Measurements from ENCODE around the gene TTC28.
"Not testable (repeated sequence)": the region's sequence is repeated elsewhere in the genome, so short reads cannot be mapped to it uniquely, and the experiment has no call there.

TTC28 gene

DNA sequence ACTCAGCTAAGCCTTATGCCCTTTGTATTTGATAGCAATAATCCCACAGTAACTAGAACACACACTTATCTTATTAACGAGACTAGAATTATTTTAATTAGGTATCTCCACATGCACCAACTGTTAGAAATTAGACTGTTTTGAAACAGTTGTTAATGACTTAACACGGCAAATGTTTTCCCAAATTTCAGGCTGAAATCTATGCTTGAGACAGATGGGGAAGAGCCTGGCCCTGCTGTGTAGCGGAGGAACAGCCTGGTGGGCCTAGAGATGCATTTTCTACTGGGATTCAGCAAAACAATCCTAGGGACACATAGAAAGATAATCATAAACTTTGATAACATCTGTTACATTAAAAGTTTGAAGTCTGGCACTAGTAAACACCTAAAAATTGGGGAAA, 273.4 kb downstream of the TTC28 start:
- DNase-seq (ENCODE audit: low read depth) = no peak

DNA sequence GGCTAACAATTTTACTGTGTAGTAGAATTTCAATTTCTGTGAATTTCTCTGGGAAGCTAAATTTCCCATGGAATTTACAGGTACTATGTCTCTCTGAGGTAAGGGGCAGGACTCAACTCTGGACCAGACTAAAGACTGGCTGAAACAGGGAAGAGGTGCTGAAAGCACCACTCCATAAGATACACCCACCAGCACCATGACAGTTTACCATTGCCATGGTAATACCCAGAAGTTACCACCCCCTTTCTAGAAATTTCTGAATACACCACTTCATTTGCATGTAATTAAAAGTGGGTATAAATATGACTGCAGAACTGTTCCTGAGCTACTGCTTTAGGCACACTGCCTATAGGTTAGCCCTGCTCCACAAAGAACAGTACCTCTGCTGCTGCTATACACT, 274.1 kb downstream of the TTC28 start:
- no peak for DNase-seq (ENCODE audit: low read depth)

DNA sequence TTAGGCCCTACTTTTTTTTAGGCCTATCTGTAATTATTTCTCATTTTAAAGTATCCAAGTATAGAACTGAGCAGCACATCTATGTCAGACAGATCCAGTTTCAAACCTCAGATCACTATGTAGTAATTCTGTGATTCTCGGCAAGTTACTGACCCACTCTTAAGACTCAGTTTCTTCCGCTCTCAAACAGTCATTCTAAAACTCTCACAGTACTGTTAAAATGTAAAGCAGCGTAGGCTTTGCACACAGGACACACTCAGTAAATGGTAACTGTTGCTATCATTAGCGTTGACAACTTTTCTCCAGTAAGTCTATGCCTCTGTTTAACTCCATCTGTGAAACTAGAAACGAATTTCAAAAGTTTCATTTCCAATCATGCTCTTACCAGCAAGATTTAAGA, 277.1 kb downstream of the TTC28 start:
- DNase-seq (ENCODE audit: low read depth) = no peak

DNA sequence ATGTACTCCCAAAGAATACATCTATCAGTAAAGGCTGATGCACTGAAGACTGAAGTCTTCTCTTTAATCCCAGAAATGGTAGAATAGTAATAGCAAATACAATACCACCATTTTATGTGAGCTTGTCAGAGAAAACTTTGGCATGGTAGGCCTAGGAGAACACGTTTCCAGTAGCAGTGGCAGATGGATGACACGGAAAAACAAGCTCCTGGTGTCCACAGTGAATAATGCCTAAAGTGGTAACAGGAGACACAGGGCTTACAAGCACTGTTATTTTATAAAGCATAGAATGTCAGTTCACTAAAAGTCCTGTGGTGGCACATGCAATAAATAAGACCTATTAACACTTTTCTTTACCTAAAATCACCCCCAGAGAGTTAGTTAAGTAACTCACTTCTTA, 277.6 kb downstream of the TTC28 start:
- no peak for DNase-seq (ENCODE audit: low read depth)

DNA sequence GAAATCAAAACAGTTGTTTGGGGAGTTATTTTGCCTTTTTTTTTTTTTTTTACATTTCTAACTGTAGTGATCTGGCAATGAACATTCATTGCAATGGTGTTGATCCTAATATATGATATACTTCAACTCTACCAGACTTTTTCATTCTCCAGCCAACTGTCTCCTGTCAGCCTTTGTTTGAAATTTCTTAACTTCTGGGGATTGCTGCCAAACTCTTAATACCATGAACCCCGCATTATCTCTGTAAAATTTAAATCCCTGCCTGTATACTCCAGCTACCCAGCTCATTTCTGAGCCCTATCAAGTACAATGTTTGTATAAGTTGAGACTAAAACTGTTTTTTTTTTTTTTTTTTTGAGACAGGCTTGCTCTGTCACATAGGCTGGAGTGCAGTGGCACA, 280.7 kb downstream of the TTC28 start:
- DNase-seq (ENCODE audit: low read depth) = no peak

DNA sequence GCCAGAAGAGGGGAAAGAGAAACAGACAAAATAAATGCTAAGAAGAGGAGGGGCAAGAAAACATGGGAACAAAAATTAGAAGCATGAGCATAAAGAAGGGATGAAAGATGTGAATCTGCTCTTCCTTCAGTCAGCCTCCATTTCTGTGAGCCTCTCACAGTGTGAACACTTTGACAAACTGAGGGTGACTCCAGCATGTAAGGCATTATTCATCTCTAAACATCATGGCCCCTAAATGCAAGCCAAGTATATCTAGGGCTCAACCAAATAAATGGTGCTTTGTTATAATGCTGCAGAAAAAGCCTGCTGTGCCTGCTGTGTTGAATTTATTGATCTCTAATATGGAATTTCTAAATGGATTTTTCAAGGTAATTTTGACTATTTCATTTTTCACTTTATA, 281.3 kb downstream of the TTC28 start:
- no peak for DNase-seq (ENCODE audit: low read depth)

DNA sequence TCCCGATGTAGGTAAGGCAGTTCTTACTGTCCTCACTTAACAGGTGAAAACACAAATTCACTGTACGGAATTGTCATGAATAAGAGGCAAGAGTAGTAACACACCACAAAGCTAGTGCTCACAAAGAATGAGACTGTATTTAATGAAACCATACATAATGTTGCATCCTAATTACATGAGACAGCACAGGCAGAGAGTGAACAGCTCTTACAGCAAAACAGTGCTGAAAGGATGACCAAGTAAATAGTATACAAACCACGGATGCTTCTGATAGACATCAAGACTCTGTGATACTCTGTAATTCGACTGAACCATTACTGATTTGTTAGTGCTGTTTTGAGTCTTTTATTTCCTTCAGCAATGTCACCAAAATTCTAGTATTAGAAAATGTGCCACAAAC, 282.3 kb downstream of the TTC28 start:
- no peak for DNase-seq (ENCODE audit: low read depth)

DNA sequence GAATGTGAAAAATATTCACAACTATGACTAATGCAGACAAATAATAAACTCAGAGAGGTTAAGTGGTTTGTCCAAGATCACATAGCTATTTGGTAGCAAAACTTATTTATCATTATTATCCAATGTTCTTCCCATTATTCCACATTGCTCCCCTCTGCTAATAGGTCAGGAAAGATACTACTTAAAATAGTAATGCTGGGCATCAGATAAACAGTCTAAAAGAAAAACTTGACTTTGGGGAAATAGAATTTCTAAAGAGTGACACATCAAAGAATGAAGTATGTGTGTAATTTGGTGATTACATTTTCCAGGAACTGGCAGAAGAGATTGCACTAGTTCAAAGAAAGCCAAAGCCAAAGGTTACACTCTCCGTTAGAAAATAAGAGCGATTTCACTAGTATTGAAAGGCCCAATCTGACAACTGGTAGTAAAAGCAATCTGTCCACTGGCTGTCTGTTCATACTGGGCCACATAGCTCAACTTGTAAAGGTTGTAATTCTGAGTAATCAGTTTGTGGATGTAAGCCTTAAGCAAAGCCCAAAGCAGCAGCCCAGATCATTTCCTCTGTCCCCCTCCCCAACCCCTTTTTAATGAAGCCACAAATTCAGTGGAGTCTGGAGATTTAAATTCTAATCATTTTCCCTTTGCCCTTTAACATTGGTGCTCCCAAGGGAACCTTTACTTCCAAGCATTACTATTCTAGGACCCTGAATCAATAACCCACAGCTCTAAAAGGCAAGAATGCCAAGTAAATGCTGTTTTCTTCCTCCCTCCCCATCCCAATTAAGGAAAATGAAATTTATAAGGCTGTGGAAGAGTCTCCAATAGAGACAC, 283.5 kb downstream of the TTC28 start:
- no peak for DNase-seq (ENCODE audit: low read depth)

DNA sequence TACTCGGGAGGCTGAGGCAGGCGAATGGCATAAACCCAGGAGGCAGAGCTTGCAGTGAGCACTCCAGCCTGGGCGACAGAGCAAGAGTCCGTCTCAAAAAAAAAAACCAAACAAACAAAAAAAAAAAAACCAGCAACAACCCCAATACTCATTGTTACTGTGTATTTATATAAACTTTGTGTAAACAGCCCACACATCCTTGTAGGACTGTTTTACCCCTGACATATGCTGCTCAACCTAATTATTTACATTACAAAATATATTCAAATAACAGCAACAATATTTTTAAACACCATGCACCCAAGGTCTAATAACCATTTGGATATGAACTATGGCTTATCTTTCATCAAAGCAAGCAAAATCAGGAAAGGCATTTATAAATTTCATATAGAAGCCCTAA, 284.1 kb downstream of the TTC28 start:
- DNase-seq (ENCODE audit: low read depth) = no peak

DNA sequence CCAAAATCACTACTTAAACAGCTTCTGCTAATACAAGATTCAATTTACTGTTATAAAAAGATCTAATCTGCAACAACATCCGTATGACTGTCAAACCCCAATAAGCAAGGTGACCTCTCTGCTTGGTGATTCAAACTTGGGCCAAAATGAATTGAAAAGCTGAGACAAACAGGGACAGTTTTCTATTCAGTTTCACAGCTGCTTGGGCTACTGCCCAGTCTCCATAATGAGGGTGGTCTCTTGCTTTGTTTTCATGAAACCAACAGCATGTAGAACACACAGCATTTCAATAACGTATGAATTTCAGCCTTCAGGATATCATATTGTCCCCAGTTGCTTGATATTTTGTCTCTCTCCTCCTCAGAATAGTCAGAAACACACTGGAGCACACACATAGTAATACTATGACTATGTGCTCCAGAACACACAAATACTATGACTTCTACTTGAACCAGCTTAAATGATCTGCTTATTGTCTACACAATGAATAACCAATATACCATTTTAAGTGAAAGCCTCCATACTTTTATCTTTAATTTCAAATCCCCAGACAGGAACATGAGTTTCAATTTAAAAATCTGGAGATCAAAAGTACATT, 285.0 kb downstream of the TTC28 start:
- DNase-seq (ENCODE audit: low read depth) = no peak

DNA sequence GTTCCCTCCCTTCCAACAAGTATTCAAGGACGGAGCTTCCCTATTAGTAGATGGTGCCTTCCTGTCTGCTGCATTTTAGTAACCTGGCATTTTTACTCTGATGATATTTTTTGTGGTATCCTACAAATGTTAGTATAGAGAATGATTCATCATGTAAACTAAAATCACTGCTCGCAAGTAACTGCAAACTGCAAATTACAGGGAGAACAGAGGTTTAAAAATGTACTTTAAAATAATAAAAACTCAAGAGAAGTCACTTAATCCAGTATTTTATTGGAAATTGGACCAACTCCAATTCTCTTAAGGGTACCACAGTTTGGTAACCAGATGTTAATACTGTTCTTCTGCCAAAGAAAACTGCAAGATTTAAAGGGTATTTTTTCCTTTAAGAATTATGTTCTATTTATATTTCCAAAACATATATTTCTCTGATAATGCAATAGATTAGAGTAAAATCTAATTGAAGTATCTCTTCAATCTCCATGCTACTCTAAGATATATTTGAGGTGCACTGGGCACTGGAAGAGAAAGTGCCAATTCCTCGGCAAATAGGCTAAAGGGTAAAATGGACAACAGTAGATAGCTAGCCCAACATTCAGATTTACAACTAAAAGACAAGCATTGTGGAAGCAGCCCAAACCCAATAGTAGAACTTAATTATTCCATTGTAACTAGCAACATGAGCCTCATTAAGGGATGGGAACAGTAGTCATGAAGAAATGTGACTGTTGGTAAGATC, 298.0 kb downstream of the TTC28 start:
- DNase-seq (ENCODE audit: low read depth) = no peak

DNA sequence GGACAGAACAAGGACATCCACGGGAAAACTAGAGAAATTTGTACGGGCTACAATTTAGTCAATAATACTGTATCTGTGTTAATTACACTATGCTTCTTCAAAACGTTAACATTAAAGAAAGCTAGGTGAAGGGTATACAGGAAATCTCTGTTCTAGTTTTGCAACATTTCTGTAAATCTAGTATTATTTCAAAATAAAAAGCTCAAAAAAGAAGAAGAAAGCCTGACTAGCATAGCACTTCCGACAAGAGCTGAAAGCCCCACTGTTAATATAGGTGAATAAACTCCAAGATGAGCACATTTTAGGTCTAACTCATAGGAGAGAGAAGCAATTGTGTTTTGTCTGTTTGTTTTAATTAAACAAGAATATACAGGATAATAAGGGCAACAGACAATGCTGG, 299.7 kb downstream of the TTC28 start:
- no peak for DNase-seq (ENCODE audit: low read depth)

DNA sequence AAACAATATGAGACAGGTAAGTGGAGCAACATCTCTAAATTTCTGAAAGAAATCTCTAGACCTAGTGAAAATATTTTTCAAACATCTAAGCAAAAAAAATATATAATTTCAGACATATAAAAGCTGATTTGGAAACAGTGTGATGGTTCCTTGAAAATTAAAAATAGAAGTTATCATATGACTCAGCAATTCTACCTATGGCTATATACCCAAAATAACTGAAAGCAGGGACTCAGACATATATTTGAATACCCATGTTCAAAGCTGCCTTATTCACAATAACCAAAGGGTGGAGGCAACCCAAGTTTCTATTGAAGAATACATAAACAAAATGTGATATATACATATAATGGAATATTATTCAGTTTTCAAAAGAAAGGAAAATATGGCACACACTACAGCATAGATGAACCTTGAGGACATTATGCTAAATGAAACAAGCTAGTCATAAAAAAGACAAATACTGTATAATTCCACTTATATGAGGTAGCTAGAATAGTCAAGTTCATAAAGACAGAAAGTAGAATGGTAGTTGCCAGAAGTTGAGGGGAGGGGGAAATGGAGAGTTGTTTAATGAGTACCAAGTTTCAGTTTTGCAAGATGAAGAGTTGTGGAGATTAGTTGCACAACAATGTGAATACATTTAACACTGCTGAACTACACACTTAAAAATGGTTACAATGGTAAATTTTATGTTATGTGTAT, 300.4 kb downstream of the TTC28 start:
- DNase-seq (ENCODE audit: low read depth) = no peak

DNA sequence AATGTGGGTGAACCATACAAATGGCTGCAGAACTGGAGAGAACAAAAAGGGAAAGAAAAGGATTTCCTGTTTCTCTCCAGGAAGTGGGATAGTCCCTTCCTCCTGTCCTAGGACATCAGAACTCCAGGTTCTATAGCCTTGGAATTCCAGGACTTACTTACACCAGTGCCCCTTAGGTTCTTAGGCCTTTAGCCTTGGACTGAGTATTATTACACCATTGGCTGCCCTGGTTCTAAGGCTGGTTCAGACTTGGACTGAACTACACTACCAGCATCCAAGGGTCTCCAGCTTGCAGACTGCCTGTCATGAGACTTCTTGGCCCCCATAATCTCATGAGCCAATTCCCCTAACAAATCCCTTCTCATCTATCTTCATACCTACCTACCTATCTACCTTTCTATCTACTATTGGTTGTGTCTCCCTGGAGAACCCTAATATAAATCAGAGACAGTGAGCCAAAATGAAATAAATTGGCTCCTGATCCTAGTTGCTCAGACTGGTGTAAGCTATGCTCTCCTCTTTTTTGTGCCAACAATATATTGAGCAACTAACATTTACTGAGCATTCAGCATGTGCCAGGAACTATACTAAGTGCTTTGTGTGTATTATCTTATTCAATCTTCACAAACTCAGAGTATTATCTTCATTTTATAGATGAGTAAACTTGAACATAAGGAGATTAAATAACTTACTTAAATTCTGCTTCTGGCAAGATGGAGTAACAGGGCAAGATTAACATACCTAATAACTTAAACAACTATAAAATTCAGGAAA, 303.7 kb downstream of the TTC28 start:
- no peak for DNase-seq (ENCODE audit: low read depth)

DNA sequence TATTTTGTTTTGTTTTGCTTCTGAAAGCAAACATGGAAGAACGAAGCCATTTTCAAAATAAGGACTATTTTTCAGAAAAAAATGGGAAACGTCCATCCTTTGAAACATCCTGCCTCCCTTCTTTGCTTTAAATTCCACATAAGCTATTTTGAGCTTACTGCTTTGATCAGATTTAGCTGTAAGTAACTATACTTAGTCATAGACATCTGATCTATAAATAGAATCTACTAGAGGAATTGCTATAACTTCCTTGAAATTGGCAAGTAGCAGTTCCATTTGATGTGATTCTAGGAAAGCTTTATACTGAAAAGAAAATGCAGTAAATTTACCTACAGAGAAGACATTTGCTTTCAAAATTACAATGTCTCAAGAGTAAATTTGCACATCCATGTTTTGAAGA, 305.8 kb downstream of the TTC28 start:
- no peak for DNase-seq (ENCODE audit: low read depth)

DNA sequence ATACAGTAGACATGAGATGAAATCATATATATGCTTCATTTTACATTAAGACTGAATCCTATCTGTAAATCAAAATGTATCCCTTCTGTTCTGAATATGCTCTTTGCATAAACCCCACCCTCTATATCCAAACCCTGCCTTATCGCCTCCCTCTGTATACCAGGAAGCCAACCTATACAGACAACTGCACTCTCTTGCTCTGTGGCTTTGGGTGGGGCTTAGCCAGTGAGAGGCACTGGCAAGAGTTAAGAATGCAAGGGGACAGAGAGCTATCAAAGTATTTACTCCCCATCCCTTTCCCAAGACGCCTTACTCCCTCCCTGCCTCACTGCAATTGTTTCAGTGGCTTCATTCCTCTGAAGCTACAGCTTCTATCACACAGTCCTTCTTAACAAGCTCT, 309.8 kb downstream of the TTC28 start:
- DNase-seq (ENCODE audit: low read depth) = no peak

DNA sequence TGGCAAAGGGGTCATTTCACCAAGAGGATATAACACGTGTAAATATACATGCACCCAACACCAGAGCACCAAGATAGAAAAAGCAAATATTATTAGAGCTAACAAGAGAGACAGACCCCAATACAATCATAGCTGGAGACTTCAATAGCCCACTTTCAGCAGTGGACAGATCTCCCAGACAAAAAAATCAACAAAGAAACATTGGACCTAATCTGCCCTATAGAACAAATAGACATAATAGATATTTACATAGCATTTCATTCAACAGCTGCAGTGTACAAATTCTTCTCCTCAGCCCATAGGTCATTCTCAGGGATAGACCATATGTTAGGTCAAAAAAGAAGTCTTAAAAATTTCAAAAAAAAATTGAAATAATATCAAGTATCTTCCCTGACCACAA, 312.8 kb downstream of the TTC28 start:
- DNase-seq (ENCODE audit: low read depth) = no peak

DNA sequence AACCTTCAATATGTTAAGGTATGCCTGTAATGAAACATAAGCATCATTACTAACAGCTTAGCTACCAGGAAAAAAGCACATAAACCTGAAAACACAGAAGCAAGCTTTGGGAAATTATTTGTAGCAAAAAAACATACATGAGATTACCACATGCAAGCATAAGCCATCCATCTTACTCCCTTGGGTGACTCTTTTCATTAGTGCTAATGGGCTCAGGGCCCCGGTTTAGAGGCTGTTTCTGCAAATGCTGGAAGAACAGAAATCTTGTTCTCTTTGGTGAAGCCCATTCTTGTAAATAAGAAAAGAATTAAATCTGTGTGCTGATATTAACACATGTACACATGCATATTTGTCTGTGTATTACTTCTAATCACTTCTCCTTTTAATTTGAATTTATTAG, 314.3 kb downstream of the TTC28 start:
- no peak for DNase-seq (ENCODE audit: low read depth)

DNA sequence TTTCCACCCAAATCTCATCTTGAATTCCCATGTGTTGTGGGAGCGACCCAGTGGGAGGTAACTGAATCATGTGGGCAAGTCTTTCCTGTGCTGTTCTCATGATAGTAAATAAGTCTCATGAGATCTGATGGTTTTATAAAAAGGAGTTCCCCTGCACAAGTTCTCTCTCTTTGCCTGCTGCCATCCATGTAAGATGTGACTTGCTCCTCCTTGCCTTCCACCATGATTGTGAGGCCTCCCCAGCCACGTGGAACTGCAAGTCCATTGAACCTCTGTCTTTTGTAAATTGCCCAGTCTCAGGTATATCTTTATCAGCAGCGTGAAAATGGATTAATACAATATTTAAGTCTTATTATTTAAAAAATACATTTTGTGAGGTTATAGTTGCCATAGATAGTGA, 315.5 kb downstream of the TTC28 start:
- not testable (repeated sequence) for DNase-seq (ENCODE audit: low read depth)

DNA sequence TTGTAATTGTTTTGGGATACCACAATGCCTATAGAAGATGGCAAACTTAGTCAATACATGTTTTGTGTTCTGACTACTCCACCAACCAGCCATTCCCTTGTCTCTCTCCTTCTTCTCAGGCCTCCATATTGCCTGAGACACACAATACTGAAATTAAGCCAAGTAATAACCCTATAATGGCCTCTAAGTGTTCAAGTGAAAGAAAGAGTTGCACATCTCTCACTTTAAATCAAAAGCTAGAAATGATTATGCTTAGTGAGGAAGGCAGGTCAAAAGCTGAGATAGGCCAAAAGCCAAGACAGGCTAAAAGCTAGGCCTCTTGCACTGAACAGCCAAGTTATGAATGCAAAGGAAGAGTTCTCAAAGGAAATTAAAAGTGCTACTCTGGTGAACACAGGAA, 318.7 kb downstream of the TTC28 start:
- no peak for DNase-seq (ENCODE audit: low read depth)

DNA sequence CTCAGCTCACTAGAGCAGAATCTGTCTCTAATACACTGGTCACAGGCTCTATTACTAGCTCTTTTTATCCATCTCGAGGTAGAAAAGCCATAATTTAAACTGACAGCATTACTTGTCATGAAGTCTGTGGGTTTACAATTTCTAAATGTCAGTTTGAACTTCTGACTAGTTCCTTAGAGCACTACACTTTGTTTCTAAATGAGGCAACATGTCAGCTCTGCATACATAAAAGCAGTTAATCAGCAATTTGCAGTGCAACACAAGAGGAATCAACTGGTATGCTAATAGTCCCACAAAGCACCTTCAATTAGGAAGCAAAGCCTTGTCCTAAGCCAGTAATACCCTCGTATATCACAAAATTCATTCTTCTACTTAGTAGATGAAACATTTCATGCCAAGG, 321.3 kb downstream of the TTC28 start:
- no peak for DNase-seq (ENCODE audit: low read depth)

DNA sequence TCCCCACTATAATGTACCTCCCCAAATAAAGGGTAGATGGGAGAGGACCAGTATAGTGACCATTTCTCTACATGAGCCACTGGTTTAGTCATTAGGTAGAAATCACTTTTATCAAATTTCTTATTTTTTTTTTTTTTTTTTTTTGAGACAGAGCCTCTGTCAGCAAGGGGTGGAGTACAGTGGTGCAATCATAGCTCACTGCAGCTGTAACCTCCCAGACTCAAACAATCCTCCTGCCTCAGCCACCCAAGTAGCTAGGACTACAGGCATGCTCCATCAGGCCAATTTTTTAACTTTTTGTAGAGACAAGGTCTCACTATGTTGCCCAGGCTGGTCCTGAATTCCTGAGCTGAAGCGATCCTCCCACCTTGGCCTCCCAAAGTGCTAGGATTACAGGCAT, 322.4 kb downstream of the TTC28 start:
- DNase-seq (ENCODE audit: low read depth) = no peak

All from non-pigmented ciliary epithelial cell (primary cell).